ENCODE data around the gene NELL1.
"Not testable (repeated sequence)": the region's sequence is repeated elsewhere in the genome, so short reads cannot be mapped to it uniquely, and the experiment has no call there.

The NELL1 gene

DNA sequence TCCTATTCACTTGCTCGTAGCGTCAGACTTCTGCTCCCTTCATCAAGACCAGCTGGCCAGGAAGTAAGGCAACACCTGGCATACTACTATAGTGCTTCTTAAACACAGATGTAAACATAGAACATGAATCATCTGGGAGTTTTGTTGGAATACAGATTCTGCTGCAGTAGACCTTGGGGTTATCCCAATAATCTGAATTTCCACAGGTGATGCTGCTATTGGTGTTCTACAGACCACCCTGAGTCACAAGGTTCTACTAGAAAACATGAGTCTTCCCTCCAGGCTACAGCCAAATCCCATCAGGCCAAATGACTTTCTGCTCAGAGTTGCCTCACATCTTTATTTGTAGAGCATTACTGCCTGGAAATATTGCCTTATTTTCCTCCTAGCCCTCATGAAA, 175.2 kb downstream of the NELL1 start:
- no peak for DNase-seq (ENCODE audit: low read depth)
- no peak overlapping the region for H3K4me3 ChIP-seq (replicated peaks; ENCODE audit: low read depth, low read length)
- TF ChIP-seq, protein P1, sequence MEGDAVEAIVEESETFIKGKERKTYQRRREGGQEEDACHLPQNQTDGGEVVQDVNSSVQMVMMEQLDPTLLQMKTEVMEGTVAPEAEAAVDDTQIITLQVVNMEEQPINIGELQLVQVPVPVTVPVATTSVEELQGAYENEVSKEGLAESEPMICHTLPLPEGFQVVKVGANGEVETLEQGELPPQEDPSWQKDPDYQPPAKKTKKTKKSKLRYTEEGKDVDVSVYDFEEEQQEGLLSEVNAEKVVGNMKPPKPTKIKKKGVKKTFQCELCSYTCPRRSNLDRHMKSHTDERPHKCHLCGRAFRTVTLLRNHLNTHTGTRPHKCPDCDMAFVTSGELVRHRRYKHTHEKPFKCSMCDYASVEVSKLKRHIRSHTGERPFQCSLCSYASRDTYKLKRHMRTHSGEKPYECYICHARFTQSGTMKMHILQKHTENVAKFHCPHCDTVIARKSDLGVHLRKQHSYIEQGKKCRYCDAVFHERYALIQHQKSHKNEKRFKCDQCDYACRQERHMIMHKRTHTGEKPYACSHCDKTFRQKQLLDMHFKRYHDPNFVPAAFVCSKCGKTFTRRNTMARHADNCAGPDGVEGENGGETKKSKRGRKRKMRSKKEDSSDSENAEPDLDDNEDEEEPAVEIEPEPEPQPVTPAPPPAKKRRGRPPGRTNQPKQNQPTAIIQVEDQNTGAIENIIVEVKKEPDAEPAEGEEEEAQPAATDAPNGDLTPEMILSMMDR (IDR thresholded peaks at IDR 0.05; ENCODE audit: low read length, missing control alignments): no peak

DNA sequence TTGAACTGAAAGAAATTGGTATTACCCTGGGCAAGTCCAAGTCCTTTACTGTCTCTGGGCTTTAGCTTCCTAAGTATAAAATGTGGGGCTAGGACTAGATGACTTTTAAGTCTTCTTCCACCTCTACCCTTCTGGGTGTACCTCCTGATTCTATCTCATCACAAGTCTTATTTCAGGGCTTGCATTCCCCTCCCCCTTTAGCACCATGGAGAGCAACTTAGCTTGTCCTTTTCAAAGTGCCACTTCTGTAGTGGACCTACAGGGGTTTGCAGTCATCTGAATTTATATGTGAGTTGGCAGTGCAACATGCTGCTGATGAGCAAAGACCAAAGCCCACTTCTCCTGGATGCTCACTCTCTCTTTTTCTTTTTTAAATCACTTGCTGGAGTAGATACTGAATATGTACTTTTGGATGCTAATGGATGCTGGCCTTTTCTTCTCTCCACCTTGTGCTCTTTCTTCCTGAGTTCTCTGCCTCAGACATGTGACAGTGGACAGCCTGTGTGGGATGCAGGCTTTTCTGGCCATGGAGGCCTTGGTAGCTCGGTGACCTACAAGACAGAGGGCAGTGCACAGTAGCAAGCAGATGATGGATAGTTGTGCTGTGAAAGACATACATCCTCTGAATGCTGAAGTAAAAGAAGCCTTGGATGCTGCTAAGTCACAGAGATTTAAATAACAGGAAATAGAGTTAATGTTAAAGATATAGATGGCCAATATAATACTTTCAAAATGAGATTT, 185.0 kb downstream of the NELL1 start:
- TF ChIP-seq, protein P1 (IDR thresholded peaks at IDR 0.05; ENCODE audit: low read length, missing control alignments): no peak
- no peak for DNase-seq (ENCODE audit: low read depth)
- no peak overlapping the region for H3K4me3 ChIP-seq (replicated peaks; ENCODE audit: low read depth, low read length)

DNA sequence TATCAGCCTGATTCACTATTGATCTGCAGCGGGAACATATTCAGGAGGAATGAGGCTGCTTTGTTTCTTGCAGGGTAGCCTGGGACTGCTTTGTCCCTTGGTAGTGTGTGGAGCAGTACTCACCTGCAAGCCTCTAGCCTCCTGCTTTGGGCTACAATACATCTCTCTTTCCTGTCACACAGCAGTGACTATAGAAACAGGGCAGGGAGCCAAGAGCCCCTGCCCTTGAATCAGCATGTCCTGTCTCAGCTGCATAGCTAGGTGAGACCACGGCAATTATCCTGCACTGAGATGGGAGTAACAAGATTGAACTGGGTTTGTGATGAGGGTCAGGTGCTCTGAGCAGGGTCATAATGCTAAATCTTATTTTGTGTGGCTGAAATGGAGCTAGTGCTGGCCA, 191.9 kb downstream of the NELL1 start:
- DNase-seq (ENCODE audit: low read depth): no peak
- TF ChIP-seq, protein P1 (IDR thresholded peaks at IDR 0.05; ENCODE audit: low read length, missing control alignments): no peak
- H3K4me3 ChIP-seq (replicated peaks; ENCODE audit: low read depth, low read length): no peak overlapping the region

DNA sequence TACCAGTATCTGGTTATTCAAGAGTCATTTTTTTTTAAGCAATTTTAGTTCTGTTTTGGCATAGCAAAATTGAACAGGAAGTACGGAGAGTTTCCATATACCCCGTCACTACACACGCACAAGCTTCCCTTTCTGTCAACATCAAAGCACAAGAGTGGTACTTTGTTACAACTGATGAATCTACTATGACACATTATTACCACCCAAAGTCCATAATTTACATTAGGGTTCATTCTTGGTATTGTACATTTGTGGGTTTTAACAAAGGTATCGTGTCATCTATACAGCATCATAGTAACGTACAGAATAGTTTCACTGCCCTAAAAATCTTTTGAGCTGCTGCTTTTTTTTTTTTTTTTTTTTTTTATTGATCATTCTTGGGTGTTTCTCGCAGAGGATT, 192.9 kb downstream of the NELL1 start:
- DNase-seq (ENCODE audit: low read depth); H3K4me3 ChIP-seq (replicated peaks; ENCODE audit: low read depth, low read length): not testable (repeated sequence)

DNA sequence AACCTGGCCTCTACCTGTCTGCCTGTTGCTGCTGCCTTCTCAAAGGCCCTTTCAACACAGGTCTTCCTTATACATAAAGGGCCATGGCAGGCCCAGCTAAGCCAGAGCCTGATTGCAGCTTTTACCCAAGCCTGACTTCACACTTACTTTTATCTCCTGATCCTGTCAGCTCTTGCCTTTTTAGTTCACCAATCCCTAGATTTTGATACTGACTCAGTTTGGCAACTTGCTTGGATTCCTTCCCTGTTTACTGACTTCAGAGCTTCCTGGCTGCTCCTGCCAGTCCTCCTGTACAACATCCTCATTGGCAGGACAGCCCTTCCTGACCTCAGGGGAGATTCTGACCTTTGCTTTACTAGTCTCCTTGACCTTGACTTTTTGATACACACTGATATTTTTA, 195.2 kb downstream of the NELL1 start:
- no peak for DNase-seq (ENCODE audit: low read depth)
- TF ChIP-seq, protein P1 (IDR thresholded peaks at IDR 0.05; ENCODE audit: low read length, missing control alignments): no peak
- H3K4me3 ChIP-seq (replicated peaks; ENCODE audit: low read depth, low read length): no peak overlapping the region

DNA sequence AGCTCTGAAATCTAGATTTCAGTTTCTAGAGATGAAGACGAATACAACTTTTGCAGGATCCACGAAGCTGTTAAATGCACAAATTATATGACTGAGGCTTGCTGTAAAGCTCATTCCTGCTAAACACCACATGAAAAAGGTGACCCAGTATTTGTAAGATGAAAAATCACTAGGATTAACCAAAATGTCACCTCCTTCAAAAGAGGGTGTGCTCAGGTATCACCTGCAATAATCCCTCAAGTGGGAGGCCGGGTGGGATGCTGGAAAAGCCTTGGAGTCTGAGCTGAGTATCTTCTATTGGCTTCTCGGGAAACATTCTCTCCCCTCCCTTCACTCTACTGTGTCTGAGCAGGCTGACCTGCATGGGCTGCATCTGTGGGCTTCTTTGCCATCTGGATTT, 195.8 kb downstream of the NELL1 start:
- H3K4me3 ChIP-seq (replicated peaks; ENCODE audit: low read depth, low read length): no peak overlapping the region
- TF ChIP-seq, protein P1 (IDR thresholded peaks at IDR 0.05; ENCODE audit: low read length, missing control alignments): no peak
- no peak for DNase-seq (ENCODE audit: low read depth)

DNA sequence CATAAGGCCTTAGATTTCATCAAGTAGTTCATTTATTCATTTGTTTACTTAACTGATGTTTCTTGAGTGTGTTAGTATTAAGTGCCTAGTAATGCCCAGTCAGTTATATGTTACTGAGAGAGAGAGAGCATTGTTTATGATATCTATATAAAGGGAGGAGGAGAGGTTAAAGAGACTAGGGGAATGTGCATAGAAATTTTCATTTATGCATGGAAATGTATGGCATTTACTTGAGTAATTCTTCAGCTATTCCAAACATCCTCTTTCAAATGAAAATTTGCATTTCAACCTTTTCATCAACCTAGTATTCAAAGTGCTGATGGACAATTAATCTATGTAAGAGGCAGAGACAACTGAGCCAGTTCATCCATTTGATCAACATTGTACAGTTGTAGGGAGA, 199.7 kb downstream of the NELL1 start:
- no peak for DNase-seq (ENCODE audit: low read depth)
- H3K4me3 ChIP-seq (replicated peaks; ENCODE audit: low read depth, low read length): no peak overlapping the region
- TF ChIP-seq, protein P1 (IDR thresholded peaks at IDR 0.05; ENCODE audit: low read length, missing control alignments): no peak
